HG03139 (cell line): Measurements from ENCODE around the gene COX4I2.
"Not testable (repeated sequence)": the region's sequence is repeated elsewhere in the genome, so short reads cannot be mapped to it uniquely, and the experiment has no call there.

Experiments used
- ATAC-seq: cut with Tn5 transposase; IDR thresholded peaks from one replicate; pipeline ENCODE4 v1.9.1; 2021; ENCODE audit not compliant: unreplicated experiment

Gene COX4I2

DNA sequence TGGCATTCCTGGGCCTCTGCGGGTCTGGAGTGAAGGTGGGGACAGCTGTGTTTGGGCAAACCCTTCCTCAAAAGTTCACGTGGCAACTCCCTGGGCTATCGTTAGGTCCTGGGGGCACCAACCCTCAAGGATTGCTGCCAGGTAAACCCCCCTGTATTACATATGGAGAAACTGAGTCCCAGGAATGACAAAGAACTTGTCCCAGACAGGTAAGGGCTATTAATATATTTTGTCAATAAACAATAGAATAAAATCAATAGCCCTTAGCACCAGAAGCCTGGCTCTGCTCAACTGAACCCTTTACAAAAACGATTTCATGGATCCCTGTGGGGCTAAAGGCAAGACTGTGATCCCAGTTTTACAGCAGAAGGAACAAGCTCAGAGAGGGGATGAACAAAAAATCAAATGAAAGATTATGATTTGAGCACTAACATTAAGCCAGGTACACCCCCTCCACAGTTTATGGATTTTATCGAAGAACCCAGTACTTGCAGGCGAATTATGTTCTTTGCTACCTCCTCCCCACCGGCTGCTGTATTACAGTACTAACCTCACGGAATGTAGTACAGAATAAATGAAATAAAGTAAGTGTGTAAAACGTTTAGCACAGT is 30.0 kb upstream of the COX4I2 start:
- ATAC-seq: no peak

DNA sequence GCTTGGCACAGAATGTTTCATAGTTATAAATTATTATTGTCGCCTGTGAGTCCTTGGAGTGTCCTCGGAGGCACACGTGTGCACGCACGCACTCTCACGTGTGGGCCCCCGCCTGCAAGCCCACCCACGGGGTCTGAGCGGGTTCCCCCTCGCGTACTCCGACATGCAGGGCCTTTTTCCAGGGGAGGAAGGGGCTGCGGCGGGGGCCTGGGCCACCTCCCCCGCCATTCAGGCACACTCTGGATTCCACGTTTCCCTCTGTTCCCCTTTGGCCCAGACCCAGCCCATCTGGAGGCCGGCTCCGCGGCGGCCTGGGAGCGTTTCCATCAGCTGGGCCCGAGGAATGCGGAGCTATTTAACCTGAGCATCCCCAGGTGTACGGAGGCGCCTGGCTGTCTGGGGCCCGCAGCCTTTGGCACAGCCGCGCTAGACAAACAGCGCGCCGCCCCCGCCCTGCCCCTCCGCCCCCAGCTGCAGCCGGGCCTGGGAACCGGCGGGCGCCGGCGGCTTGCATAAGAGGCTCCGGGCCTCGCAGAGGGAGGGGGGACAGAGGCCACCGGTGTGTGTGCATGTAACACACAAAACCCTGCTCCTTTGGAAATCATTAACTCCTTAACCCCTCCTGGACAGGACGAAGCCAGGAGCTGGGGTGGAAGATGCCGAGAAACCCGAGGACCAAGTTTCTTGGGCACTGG is 29.3 kb upstream of the COX4I2 start:
- no peak for ATAC-seq

DNA sequence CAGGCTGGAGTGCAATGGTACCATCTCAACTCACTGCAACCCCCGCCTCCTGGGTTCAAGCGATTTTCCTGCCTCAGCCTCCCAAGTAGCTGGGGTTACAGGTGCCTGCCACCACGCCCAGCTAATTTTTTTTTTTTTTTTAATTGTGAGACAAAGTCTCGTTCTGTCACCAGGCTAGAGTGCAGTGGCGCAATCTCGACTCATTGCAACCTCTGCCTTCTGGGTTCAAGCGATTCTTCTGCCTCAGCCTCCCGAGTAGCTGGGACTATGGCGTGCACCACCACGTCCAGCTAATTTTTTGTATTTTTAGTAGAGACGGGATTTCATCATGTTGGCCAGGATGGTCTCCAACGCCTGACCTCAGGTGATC is 25.5 kb upstream of the COX4I2 start:
- not testable (repeated sequence) for ATAC-seq

DNA sequence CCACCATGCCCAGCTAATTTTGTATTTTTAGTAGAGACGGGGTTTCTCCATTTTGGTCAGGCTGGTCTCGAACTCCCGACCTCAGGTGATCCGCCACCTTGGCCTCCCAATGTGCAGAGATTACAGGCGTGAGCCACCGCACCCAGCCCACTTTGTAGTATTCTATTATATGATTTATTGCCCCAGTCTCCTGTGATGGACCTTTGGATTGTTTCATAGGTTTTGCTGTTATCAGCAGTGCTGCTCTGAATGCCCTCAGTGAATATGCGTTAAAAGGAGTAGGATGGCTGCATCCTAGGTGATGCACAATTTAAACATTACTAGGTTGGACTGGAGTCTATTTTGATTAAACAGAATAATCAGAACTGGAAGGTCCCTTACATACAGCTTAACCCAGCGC is 22.3 kb upstream of the COX4I2 start:
- ATAC-seq: no peak

DNA sequence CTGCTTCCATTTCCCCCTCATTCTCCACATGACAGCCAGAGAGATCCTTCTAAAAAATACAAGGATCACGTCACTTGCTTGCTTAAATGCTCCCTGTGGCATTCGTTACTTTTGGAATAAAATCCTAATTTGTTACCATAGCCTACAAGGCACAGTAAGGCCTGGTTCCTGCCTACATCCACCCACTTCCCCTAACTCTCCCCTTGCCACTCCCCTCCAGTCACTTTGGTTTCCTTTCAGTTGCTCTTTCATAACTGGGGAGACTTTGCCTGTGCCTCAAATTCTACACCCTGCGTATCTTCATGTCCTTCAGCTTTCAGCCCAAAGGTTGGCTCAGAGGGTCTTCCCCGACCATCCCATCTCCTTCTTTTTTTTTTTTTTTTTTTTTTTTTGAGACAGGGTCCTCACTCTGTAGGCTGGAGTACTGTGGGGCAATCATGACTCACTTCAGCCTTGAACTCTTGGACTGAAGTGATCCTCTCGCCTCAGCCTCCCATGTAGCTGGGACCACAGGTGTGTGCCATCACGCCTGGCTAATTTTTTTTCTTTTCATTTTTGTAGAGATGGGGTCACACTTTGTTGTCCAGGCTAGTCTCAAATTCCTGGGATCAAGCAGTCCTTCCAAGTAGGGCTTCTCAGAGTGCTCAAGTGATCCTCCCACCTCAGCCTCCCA is 20.1 kb upstream of the COX4I2 start:
- no peak for ATAC-seq

DNA sequence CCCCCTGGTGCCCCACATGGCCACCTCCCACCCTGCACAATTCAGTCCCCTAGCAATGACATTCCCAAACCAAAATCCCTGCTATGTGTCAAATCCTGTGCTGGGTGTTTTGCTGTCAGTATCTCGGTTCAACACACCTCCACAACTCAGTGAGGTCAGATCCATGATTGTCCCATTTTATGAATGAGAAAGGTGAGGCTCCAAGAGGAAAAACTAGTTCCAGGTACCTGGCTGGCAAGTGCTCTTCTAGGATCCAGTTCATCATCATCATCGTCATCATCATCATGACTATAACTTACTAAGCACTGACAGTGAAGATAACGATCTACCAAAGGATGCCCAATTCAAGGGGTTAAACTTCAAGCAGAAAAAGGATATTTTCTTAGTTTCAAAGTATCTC is 17.5 kb upstream of the COX4I2 start:
- no peak for ATAC-seq

DNA sequence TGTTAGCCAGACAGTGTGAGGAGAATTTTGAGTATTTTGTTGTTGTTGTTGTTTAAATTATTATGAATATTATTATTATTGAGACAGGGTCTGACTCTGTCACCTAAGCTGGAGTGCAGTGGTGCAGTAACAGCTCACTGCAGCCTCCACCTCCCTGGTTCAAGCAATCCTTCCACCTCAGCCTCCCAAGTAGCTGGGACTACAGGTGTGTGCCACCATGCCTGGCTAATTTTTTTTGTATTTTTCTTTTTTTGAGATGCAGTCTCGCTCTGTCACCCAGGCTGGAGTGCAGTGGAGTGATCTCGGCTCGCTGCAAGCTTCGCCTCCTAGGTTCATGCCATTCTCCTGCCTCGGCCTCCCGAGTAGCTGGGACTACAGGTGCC is 14.6 kb upstream of the COX4I2 start:
- ATAC-seq: not testable (repeated sequence)

DNA sequence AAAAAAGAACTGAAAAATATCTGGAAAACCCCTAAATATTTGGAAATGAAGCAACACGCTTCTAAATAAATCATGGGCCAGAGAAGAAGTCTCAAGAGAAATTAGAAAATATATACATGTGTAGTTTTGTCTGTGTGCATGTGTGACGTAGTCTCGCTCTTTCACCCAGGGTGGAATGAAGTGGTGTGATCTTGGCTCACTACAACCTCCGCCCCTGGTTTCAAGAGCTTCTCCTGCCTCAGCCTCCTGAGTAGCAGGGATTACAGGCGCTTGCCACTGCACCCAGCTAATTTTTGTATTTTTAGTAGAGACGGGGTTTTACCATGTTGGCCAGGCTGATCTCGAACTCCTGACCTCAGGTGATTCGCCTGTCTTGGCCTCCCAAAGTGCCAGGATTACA is 11.2 kb upstream of the COX4I2 start:
- ATAC-seq: not testable (repeated sequence)

DNA sequence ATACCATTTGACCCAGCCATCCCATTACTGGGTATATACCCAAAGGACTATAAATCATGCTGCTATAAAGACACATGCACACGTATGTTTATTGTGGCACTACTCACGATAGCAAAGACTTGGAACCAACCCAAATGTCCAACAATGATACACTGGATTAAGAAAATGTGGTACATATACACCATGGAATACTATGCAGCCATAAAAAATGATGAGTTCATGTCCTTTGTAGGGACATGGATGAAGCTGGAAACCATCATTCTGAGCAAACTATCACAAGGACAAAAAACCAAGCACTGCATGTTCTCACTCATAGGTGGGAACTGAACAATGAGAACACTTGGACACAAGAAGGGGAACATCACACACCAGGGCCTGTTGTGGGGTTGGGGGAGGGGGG is 9.7 kb upstream of the COX4I2 start:
- not testable (repeated sequence) for ATAC-seq

DNA sequence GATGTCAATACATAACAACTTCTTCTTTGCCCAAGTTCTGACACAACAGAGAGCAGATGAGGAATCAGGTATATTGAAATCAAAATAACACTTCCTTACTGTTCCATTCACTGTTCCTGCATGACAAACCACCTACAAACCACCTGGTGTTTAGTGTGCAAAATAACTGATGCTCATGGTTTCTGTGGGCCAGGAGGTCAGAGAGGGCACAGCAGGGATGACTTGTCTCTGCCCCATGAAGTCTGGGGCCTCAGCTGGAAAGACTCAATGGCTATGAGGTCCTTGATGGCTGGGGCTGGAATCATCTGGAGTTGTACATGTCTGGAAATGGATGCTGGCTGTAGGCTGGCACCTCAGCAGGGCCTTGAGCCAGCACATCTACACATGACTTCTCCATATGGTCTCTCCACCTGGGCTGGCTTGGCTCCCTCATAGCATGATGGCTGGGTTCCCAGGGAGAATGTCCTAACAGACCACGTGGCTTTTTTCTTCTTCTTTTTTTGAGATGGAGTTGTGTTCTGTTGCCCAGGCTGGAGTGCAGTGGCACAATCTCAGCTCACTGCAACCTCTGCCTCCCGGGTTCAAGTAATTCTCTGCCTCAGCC is 7.4 kb upstream of the COX4I2 start:
- ATAC-seq: no peak

DNA sequence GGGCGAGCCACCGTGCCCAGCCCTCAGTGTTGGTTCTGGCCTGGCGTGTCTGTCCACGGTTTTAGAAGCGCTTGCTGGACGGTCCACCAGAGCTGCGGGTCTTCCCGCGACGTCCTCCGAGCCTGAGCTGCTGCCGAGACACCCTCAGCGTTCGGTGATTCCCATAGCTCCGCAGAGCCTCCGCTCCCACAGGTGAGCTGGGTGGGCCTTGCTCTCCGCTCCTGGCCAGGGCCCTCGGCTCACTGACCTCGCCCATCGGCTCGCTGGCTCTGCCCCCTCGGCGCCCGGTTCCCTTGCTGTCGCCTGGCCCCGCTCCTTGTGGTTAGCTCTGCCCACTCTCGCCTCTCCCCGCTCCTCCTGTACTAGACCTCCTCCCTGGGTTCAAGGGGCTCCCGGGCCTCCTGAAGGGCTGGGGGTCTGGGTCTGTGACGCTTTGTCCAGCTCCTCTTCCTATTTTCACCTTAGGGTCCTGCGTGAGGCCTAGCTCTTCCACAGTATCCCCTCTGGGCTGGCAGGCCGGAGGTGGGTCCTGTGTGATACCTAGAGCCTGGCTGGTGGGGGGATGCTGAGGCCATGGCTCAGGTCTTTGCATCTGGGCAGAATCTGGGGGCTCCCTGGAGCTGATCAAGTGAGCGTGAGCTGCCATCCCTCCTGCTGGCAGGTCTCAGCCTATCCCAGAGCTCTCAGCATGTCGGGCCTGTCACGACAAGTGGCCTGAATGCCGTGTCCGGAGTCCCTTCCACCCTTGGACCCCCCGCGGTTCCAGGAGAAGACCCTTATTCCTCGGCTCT is 5.0 kb upstream of the COX4I2 start:
- no peak for ATAC-seq

DNA sequence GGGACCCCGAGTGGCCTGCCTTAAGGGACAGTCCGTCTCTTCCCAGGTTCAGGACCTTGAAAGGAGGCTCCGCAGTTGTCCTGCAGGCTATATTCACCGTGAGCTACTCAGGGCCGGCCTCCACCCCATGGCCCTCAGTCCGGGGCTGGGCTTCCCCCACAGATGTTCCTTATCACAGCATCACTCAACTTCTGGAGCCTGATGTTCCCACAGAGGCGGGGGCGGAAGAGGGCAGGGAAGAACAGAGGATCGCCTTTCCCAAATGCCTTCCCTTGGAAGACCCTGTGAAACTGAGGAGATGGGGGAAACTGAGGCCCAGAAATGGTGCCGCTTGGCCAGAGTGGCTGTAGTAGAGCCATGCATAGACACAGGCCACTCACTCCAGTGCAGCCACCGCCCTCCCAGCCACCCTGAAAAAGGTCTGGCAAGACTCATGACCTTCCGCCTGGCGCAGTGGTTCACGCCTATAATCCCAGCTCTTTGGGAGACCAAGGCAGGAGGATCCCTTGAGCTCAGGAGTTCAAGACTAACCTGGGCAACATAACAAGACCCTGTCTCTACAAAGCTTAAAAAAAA is 4.3 kb upstream of the COX4I2 start:
- ATAC-seq: no peak

DNA sequence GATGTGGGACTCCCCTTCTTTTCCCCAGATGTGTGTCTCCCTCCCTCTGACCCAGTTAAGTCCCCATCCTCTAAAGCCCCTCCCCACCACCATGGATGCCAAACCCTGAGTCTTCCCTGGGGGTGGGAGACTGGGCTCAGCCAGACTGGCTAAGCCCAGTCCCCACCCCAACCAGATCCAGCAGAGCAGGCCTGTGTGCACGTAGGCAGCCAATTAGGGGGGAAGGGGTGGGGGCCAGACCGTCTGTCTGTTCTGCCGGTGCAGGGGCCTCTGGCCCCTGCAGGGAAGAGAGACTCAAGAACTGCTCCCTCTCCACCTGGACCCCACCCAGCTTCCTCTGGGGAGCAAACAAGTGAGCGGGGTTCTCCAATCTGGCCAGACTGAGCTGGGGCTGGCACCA is 605 bp downstream of the COX4I2 start:
- no peak for ATAC-seq

DNA sequence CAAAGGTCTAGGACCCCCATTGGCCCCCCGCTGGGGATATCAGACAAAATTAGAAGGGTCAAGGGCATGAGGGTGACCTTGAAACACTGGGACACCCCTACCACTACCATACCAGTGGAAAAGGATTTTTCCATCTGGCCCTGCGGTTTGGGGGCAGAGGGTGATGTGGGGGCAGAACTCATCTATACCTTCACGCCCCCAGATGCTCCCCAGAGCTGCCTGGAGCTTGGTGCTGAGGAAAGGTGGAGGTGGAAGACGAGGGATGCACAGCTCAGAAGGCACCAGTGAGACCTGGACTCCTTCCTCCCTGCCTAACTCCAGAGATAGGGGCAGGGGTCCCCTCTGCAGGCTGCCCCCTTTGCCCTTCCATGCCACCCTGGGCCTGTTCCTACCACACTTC is 1.1 kb downstream of the COX4I2 start:
- ATAC-seq: no peak

DNA sequence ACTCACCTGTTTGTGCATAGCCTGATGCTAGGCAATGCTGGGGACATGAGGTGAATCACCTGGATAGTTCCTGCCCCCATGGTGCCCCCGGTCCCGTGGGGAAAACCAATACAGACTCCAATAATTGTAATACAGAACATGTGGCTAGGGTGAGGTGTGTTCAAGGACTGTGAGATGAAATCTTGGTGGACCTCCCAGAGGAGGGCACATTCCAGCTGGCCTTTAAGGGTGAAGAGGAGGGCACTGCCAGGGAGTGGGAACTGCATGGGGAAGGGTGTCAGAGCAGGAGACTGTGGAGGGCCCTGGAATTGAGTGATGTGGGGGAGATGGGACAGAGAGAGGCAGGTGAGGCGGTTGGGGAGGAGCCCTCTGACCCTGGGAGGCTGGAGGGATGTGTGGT is 2.5 kb downstream of the COX4I2 start:
- ATAC-seq: no peak

DNA sequence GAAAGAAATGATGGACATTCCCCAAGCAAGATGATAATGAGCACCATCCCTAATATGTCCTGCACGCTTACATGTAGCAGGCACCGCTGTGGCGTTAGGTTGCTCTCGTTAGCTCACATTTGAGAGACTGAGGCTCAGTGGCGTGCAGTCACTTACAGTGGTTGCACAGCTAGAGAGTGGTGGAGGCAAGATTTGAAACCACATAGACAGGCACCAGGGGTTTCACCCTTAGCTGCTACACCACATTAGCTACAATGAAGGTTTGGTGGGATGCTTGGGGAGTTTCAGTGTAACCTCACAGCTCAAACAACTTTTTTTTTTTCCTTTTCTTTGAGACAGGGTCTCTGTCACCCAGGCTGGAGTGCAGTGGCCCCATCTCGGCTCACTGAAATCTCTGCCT is 3.7 kb downstream of the COX4I2 start:
- ATAC-seq: no peak

DNA sequence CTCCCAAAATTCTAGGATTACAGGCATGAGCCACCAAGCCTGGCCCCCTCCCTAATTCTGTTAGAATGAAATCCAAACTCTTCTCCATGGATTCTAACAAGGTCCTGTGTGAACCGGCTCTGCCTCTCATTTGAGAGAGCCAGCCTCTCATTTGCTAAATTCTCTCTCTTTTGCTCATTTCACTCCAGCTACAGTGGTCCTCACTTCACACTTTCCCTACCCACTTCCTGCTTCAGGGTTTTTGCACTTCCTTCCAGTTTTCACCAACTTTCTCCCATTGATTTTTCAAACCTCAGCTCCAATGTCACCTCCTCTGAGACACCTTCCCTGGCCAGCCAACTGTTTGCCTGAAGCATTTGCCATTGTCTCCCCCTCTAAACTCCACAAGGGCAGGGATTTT is 5.1 kb downstream of the COX4I2 start:
- ATAC-seq: no peak

DNA sequence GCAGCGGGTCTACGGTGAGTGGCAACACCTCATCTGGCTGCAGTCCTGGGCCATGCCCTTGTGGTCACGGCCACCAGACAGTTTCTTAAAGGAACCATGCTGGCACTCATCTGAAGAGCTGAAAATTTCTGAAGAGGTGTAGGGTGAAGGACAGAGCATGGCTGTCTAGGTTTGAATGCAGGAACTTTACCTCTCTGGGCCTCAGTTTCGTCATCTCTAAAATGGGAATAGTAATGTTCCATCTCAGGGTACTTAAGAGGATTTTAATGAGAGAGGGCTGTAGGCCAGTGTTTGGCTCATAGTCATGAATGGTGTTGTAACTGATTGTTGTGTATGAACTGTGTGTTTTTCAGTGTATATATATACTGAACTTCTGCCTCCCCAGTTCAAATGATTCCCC is 5.8 kb downstream of the COX4I2 start:
- no peak for ATAC-seq

DNA sequence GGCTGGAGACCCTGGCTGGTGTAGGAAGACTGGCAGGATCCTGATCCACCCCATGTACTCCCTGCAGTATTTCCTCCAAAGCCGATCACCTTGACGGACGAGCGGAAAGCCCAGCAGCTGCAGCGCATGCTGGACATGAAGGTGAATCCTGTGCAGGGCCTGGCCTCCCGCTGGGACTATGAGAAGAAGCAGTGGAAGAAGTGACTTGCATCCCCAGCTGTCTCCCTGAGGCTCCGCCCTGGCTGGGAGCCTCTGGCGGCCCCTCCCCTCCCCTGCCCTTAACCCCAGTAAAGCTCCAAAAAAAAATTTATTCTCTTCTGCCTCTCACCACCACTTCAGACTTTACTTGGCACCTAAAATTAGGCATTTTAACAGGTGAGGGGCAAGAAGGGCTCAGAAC is 7.0 kb downstream of the COX4I2 start:
- ATAC-seq: no peak

DNA sequence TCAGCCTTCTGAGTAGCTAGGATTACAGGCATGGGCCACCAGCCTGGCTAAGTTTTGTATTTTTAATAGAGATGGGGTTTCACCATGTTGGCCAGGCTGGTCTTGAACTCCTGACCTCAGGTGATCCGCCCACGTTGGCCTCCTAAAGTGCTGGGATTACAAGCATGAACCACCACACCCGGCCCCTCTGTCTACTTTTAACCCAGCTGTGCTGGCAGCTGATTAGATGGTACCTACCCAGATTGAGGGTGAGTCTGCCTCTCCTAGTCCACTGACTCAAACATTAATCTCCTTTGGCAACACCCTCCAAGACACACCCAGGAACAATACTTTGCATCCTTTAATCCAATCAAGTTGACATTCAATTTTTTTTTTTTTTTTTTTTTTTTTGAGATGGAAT is 10.4 kb downstream of the COX4I2 start:
- not testable (repeated sequence) for ATAC-seq

DNA sequence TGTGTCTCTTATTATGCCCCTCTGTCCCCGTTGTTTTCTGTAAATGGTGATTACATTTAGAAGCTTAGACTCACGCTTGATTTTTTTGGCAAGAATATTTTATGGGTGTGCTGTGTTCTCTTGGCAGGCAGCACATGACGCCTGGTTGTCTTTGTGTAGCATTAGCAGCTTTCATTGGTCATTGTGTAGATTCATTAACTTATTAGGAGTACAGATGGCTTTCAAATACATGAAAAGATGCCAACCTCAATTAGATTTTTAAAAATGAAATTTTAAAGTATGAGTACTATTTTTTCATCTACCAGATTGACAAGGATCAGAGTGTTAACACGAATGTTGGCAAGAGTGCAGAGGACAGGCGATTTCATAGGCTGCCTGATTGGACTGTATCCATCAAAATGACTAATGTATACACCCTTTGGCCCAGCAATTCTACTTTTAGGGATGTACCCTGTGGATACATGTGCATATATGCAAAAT is 15.2 kb downstream of the COX4I2 start:
- ATAC-seq: no peak
